ENCODE results near the gene TRPM6.
A peak's percentile ranks its signal among the peaks of the same experiment; 100 is the strongest.

The TRPM6 gene

DNA sequence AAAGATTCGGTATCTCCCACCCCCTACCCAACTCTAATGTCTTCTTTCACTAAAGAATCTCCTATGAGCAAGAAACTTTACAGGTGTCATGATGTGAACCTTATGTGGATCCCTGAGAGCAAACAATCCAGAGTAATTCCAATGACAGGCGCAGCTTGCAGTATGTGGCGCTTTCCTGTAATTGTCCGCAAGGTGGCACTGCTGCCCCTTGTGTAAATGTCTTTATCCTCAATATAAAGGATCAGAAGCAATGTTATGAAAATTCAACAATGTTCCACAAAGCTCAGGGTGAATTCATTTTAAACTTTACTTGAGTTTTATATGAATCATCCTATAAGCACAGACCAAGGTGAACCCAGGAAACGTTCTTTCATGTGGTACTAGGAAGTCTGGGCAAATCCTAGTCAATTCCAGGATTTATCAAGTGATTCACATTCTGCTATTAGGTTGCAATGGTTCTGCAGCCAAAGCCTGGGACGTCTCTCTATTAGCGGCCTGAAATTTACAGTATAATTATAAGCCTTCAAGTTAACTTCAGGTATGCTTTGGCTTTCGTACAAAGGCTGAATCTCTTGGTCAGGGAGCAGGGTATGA lies 113.7 kb downstream of the TRPM6 start:
- H3K27ac Mint-ChIP-seq, result no peak overlapping the region
- H3K36me3 Mint-ChIP-seq (ENCODE audit: low read depth), result no peaks in the 10 kb centered on the region
- H3K9me3 Mint-ChIP-seq, result no peaks in the 10 kb centered on the region
- peaks cover 13% of the 10 kb centered on the region for H3K4me1 Mint-ChIP-seq (ENCODE audit: low read depth)
- H3K4me3 Mint-ChIP-seq, result no peak overlapping the region
- DNase-seq (ENCODE audit: low spot score), result peak; percentile 52
- H3K27me3 Mint-ChIP-seq (ENCODE audit: low read depth), result peaks cover 10% of the 10 kb centered on the region

DNA sequence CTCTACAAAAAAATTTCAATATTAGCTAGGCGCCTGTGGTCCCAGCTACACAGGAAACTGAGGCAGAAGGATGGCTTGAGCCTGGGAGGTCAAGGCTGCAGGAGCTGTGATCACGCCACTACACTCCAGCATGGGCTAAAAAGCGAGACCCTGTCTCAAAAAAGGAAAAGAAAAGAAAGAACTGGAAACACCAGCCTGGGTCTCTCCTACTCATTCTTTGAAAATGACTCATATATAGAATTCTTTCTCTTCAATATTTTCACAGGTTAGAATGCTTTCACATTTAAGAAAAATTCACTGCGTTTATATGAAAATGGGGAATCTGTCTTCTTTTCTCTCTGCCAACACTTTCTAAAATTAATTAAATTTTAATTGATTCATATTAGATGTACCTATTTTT lies 115.6 kb downstream of the TRPM6 start:
- Mint-ChIP-seq H3K4me3 (no peak overlapping the region), H3K4me1 (ENCODE audit: low read depth) (peaks cover 13% of the 10 kb centered on the region), H3K9me3 (no peaks in the 10 kb centered on the region), H3K36me3 (ENCODE audit: low read depth) (no peaks in the 10 kb centered on the region), H3K27me3 (ENCODE audit: low read depth) (peaks cover 12% of the 10 kb centered on the region), H3K27ac (no peak overlapping the region)
- peak; percentile 7 for DNase-seq (ENCODE audit: low spot score)

- no peak overlapping the region for H3K27ac Mint-ChIP-seq
Measured at GRCh38 chr9:74771672-74772071, 116.0 kb downstream of the TRPM6 start.

DNA sequence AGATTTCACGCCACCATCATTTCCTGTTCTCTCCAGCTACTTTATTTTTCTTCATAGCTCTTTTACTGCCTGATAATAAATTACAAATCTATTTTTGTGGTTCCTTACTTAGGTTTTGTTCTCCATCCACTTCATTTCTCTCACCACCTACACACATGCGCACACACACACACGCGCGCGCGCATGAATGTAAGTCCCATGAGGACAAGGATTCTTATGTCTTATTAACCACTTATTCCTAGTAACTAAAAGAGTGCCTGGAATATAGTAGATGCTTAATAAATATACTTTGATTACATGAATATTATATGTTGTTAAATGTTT lies 116.5 kb downstream of the TRPM6 start:
- Mint-ChIP-seq H3K4me3 (no peak overlapping the region), H3K27me3 (ENCODE audit: low read depth) (peaks cover 12% of the 10 kb centered on the region), H3K36me3 (ENCODE audit: low read depth) (no peaks in the 10 kb centered on the region), H3K4me1 (ENCODE audit: low read depth) (peaks cover 13% of the 10 kb centered on the region), H3K27ac (no peak overlapping the region), H3K9me3 (no peaks in the 10 kb centered on the region)
- DNase-seq (ENCODE audit: low spot score), result peak; percentile 26

More at GRCh38 chr9:74771672-74772071, 116.0 kb downstream of the TRPM6 start:
- Mint-ChIP-seq H3K4me3 (no peak overlapping the region), H3K36me3 (ENCODE audit: low read depth) (no peaks in the 10 kb centered on the region), H3K27me3 (ENCODE audit: low read depth) (peaks cover 12% of the 10 kb centered on the region), H3K4me1 (ENCODE audit: low read depth) (peaks cover 13% of the 10 kb centered on the region), H3K9me3 (no peaks in the 10 kb centered on the region)
- DNase-seq (ENCODE audit: low spot score), result no peak

- peak; percentile 10 for DNase-seq (ENCODE audit: low spot score)
- Mint-ChIP-seq H3K27ac (peak overlapping the region; percentile 9), H3K36me3 (ENCODE audit: low read depth) (no peaks in the 10 kb centered on the region), H3K27me3 (ENCODE audit: low read depth) (peaks cover 12% of the 10 kb centered on the region), H3K9me3 (no peaks in the 10 kb centered on the region), H3K4me3 (no peak overlapping the region), H3K4me1 (ENCODE audit: low read depth) (peaks cover 13% of the 10 kb centered on the region)
Measured at GRCh38 chr9:74770508-74771261, 117.0 kb downstream of the TRPM6 start.

GRCh38 chr9:74765481-74765971 lies 122.2 kb downstream of the TRPM6 start:
- DNase-seq (ENCODE audit: low spot score), result no peak
- Mint-ChIP-seq H3K9me3 (no peaks in the 10 kb centered on the region), H3K4me3 (no peak overlapping the region), H3K27me3 (ENCODE audit: low read depth) (peaks cover 9% of the 10 kb centered on the region), H3K27ac (no peak overlapping the region), H3K4me1 (ENCODE audit: low read depth) (no peaks in the 10 kb centered on the region), H3K36me3 (ENCODE audit: low read depth) (no peaks in the 10 kb centered on the region)

GRCh38 chr9:74762950-74763349 lies 124.8 kb downstream of the TRPM6 start:
- no peak for DNase-seq (ENCODE audit: low spot score)
- Mint-ChIP-seq H3K4me3 (no peak overlapping the region), H3K9me3 (no peaks in the 10 kb centered on the region)

GRCh38 chr9:74760031-74760700 lies 127.6 kb downstream of the TRPM6 start:
- H3K4me3 Mint-ChIP-seq, result no peak overlapping the region
- peaks cover 3% of the 10 kb centered on the region for H3K27me3 Mint-ChIP-seq (ENCODE audit: low read depth)
- no peaks in the 10 kb centered on the region for H3K4me1 Mint-ChIP-seq (ENCODE audit: low read depth)
- H3K27ac Mint-ChIP-seq, result no peak overlapping the region
- no peaks in the 10 kb centered on the region for H3K36me3 Mint-ChIP-seq (ENCODE audit: low read depth)
- no peak for DNase-seq (ENCODE audit: low spot score)
- H3K9me3 Mint-ChIP-seq, result no peaks in the 10 kb centered on the region

More at GRCh38 chr9:74762950-74763349, 124.8 kb downstream of the TRPM6 start:
- Mint-ChIP-seq H3K4me1 (ENCODE audit: low read depth) (no peaks in the 10 kb centered on the region), H3K36me3 (ENCODE audit: low read depth) (no peaks in the 10 kb centered on the region), H3K27ac (no peak overlapping the region), H3K27me3 (ENCODE audit: low read depth) (peaks cover 3% of the 10 kb centered on the region)

DNA sequence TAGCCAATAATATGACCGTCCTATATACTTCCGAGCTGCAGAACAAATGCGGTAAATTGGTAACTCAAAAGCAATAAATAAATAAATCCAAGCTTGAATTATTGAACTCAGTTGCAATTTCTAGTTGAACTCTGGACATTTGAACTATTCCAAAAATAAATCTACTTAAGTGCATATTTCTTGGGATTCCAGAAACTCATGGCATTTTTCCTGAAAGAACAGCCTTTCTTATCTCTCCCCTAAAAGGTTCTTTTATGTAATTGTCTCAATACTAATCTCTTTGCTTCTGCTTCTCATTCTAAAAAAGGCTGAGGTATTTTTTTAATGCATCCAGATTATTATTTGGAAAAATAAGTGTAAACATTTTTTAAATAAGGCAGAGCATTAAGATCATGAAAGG lies 131.7 kb downstream of the TRPM6 start:
- Mint-ChIP-seq H3K36me3 (ENCODE audit: low read depth) (no peaks in the 10 kb centered on the region), H3K4me1 (ENCODE audit: low read depth) (no peaks in the 10 kb centered on the region), H3K4me3 (no peak overlapping the region), H3K27ac (no peak overlapping the region), H3K27me3 (ENCODE audit: low read depth) (no peaks in the 10 kb centered on the region), H3K9me3 (no peaks in the 10 kb centered on the region)
- no peak for DNase-seq (ENCODE audit: low spot score)

- H3K9me3 Mint-ChIP-seq, result no peaks in the 10 kb centered on the region
- no peaks in the 10 kb centered on the region for H3K36me3 Mint-ChIP-seq (ENCODE audit: low read depth)
- no peaks in the 10 kb centered on the region for H3K27me3 Mint-ChIP-seq (ENCODE audit: low read depth)
- H3K4me3 Mint-ChIP-seq, result no peak overlapping the region
- no peak overlapping the region for H3K27ac Mint-ChIP-seq
- no peaks in the 10 kb centered on the region for H3K4me1 Mint-ChIP-seq (ENCODE audit: low read depth)
- DNase-seq (ENCODE audit: low spot score), result no peak
Measured at GRCh38 chr9:74755355-74755754, 132.4 kb downstream of the TRPM6 start.

DNA sequence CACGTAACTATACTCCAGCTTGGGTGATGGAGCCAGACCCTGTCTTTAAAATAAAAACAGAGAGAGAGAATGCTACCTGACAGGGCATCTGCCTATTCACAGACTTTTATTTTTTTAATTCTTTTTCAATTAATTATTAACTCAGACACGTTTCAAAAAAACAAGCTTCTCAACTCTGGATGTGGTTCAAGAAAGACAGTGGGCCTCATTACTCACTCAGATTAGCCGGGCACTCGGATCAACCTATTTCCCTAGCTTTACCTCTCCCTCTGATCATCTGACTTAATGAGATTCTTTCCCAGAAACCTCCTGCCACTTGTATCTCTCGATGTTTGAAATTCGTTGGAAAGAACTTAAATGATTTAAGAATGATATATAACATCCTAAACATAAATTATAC lies 134.1 kb downstream of the TRPM6 start:
- Mint-ChIP-seq H3K27ac (no peak overlapping the region), H3K9me3 (no peaks in the 10 kb centered on the region), H3K27me3 (ENCODE audit: low read depth) (no peaks in the 10 kb centered on the region), H3K4me1 (ENCODE audit: low read depth) (no peaks in the 10 kb centered on the region), H3K36me3 (ENCODE audit: low read depth) (no peaks in the 10 kb centered on the region), H3K4me3 (no peak overlapping the region)
- no peak for DNase-seq (ENCODE audit: low spot score)

GRCh38 chr9:74748966-74749365 lies 138.8 kb downstream of the TRPM6 start:
- Mint-ChIP-seq H3K4me1 (ENCODE audit: low read depth) (no peaks in the 10 kb centered on the region), H3K4me3 (no peak overlapping the region), H3K36me3 (ENCODE audit: low read depth) (no peaks in the 10 kb centered on the region), H3K9me3 (no peaks in the 10 kb centered on the region), H3K27me3 (ENCODE audit: low read depth) (peaks cover 3% of the 10 kb centered on the region), H3K27ac (no peak overlapping the region)
- no peak for DNase-seq (ENCODE audit: low spot score)

DNA sequence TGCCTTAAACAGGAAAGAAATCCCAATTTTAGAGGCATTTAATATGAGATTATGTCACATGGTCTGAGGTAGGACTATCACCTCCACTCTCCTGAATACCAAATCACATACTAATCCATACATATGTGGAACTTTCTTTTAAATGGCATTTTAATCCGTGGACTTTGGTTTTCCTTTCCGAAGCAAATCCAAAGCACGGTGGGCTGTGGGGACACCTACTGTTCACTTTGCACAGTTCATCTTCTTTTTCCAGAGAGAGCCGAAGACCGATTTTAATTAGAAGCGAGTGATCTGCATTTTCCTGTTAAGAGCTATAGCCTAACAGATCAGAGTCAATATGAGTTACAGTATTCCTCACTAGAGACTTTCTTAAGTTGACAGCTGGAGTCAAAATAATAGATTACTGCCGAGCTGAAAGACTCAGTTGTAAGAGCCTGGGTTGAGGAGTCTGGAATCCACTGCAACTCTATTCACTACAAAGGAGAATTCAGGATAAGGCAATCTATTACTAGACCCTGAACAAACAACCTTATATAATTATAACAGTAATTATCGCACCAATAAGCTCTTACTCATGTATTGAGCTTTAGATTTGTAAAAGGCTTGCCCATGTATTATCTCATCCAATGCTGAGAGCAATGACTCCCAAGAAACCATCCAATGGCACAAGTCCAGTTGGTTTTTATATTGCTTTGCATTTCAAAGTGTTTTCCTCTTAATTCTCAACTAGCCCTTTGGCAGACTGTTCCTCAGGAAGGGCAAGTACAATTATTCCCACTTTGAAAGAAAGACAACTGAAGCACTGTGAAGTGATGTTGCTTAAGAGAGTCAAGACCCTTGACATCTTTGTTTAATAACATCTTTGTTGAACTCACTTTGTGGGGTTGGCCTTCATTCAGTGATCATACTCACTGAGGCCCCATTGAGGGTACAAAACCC lies 144.7 kb downstream of the TRPM6 start:
- peaks cover 7% of the 10 kb centered on the region for H3K27me3 Mint-ChIP-seq (ENCODE audit: low read depth)
- DNase-seq (ENCODE audit: low spot score), result no peak
- no peaks in the 10 kb centered on the region for H3K36me3 Mint-ChIP-seq (ENCODE audit: low read depth)
- H3K4me1 Mint-ChIP-seq (ENCODE audit: low read depth), result no peaks in the 10 kb centered on the region
- H3K27ac Mint-ChIP-seq, result no peak overlapping the region
- no peak overlapping the region for H3K4me3 Mint-ChIP-seq
- H3K9me3 Mint-ChIP-seq, result no peaks in the 10 kb centered on the region
